GM19397 (cell line): ENCODE measurements around the gene HS3ST3B1.

Experiments
- ATAC-seq: cut with Tn5 transposase; IDR thresholded peaks from one replicate; pipeline ENCODE4 v1.9.1; 2021; ENCODE audit warnings: mild to moderate bottlenecking, moderate library complexity; ENCODE audit not compliant: unreplicated experiment

The HS3ST3B1 gene

DNA sequence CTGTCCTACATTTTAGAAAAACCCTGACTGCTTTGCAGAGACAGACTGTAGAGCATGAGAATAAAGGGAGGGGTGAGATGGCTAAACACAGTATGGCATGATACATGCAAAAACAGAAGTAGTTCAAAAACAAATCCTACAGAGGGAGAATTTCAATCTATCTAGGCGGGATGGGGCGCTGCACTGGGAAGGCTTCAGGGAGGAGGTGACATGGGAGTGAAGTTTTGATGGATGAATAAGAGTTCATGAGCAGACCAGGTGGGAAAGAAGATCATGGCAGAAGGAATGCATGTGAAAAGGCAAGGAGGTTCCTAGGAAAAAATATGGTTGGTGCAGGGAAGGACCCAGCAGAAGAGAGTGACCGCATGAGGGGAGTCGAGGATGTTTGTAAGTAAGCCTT, 19.2 kb downstream of the HS3ST3B1 start:
- ATAC-seq: no peak

DNA sequence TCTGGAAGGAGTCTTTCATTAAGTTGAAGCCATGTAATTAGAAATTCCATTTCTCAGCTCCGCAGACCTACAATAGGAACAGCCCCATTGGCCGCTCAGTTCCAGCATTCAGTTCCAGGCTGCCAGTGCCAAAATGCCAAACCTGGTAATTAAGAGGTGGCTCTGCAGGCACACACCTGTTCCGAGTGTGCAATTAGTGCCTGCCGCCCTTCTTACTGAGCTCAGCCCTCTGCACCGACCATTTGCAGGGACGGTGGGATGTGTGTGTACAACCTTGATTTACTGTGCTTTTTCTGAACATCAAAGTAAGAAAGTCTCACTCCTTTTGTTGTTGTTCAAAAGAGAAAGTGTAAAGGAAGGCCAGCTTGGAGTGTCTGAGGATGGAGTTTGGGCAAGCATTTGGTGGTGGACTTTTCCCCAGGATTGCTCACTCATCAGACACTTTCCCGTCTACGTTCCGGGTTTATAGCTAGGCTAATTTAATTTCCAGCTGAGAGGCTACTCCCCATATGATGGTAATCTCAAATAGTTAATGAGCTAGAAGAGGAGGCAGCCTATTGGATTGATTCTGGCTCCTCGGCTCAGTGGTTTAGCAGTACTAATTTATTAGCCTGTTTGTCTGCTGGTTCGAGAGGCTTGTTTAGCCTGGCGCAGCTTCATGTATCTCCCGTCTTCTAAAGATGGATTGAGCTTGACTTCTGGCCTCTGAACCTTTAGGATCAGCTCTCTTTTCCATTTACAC, 20.0 kb downstream of the HS3ST3B1 start:
- ATAC-seq: no peak

- no peak for ATAC-seq
Measured at GRCh38 chr17:14321476-14321949, 20.6 kb downstream of the HS3ST3B1 start.

DNA sequence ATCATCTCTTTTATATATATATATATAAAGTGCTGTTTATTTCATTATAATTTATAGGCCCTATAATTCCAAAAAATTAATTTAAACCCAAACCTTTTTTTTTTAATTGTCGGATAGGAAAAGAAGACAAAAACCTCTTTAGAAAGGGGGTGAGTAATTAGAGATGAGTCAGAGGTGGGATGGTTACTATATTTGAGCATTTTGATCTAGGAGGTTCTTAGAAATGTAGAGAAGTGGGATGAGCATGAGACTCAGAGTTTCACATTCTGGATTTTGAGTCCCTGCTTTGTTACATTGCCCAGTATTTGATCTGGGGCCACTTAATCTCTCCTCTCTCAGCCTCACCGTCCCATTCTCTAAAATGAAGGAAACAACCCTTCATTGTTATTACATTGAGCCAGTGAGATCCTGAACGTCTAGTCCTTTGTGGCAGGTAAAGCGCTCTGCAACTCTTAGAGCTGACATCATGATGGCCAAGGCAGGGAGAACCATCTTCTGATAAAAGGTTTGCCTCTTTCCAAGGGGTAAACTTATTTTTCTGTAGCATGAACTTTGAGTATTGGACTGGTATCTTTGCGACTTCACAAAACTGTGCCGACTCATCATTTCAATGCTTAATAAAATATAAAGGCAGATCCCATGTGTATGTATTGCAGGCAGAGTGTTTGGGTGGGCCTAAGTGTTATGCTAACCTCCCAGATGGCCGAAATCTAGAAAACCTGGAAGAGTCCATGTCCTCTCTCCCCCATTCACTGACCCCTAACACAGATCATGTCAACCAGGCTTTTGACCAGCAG, 21.3 kb downstream of the HS3ST3B1 start:
- ATAC-seq: no peak

DNA sequence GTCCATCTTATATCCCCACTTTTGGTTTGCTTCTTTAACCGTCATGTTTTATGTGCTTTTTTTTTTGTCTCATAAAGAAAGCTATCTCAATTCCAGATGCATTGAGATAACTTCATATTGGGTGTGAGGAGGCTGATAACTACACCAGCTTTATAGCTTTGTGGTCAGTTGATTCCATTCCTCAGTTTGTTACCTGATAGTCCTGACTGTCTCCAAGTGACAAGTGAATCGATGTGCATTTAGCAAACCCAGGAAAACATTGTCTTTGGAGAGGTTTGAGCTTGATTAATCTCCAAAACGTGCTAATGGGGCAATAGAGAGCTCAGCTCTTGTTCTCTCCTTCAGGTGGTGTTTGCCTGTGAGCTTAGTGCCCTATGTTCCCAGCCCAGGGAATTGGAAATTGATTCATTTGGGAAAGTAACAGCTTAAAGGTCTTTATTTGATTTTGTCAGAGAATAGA, 22.7 kb downstream of the HS3ST3B1 start:
- no peak for ATAC-seq

DNA sequence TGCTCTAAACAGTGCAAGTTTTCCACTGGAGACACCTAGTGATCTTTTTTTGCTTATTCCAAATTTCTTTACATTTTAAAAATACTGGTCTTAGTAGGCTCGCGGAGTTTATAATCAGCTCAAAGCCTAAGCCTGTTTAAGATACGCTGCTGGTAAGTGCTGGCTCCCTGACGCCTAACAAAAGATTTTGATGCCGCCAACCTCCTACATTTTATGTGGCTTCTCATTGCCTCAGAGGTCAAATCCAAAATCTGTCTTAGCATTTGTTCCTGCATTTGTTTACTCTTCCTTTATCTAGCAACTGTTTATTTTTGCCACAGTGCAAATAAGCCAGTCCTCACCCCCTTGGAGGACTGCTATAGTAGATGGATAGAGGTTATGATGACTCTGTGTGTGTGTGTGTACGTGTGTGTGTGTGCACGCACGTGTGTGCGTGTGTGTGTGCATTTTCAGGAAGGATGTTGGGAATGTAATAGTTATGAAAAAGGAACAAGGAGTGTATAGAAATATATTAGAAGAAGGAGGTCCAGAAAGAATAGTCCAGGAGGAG, 24.8 kb downstream of the HS3ST3B1 start:
- no peak for ATAC-seq

- ATAC-seq: no peak
Measured at GRCh38 chr17:14329900-14330491, 29.1 kb downstream of the HS3ST3B1 start.

DNA sequence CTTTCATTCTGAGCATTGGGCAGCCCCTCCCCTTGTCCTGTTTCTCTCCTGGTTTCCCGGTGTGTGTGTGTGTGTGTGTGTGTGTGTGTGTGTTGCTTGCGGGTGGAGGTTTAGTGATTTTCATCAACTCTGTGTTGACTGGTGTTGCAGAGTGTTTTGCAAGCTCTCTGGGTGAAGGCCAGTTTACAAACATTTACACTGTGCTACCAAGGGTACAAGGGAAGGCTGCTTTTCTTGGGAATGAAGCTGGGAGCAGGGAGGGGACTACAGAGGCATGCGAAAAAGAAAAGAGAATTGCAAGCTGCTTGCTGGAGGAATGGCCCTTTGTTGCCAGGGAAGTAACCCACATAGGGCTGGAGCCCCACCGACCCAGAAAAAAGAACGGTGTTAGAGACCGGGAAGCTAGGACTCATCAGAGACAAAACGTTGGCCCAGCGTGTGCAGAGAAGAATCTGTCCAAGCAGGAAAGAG, 29.6 kb downstream of the HS3ST3B1 start:
- no peak for ATAC-seq

DNA sequence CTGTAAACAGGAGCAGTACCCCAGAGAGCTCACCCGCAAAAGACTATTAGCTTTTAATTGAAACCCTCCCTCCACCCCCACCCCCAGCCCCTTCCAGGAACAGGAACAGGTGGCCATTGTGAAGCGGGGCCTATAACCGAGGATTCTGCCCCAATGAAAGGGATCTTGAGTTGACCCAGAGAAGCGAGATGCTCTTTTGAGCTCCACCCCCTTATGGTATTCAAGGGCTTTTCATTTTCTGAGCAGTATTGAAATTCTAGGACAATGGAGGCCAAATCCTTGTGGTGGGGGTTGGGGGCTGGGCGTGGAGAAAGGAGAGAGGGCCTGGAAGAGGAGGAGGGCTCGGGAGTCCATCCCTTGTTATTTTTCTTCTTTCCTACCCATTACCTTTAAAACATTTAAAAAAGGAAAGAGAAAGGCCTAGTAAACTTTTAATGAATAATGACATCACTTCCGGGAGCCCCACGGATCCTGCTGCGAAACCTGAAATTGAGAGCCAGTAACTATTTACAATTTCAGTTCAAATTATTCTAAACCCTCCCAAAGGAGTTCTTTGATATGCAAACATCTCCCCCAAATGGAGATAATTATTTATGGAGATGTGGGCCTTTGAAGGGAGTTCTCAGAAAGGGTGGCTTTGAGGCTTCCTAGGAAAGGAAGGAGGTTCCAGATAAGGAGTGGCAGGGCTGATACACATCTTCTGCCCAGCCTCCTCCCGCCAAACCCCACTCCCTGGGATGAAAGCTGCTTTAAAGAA, 30.5 kb downstream of the HS3ST3B1 start:
- no peak for ATAC-seq

- ATAC-seq: no peak
Measured at GRCh38 chr17:14331982-14332298, 31.1 kb downstream of the HS3ST3B1 start.

GRCh38 chr17:14332331-14332730, 31.4 kb downstream of the HS3ST3B1 start:
- no peak for ATAC-seq

DNA sequence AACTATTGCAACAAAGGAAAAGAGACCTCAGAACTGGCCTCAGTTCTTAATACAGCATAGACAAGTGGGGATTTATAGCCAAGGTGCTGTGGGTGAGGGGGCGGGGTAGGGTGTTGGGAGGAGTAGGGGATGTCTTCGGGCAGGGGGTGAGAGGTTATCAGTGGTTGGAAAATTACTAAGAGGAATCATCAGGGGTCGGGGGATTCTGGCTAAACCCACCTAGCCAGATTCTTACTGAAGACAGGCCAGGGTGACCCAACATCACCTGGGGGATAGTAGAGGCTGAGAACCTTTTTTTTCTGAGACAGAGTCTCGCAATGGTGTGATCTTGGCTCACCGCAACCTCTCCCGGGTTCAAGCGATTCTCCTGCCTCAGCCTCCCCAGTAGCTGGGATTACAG, 32.6 kb downstream of the HS3ST3B1 start:
- ATAC-seq: no peak

DNA sequence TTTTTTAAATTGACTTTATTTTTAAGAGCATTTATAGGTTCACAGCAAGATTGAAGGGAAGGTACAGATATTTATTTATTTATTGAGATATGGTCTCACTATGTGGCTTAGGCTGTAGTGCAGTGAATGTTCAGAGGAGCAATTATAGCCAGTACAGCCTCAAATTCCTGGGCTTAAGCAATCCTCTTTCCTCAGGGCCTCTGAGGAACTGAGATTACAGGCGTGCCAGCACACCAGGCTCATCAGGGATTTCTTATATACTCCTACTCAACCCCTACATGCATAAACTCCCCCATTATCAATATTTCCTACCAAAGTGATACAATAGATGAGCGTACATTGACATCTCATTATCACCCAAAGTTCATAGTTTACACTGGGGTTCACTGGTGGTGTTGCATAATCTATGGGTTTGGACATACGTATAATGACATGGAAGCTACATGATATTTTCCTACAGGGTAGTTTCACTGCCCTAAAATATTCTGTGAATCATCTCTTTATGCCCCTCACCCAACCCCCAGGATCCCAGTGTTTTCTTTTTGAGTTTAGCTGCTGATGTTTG, 33.5 kb downstream of the HS3ST3B1 start:
- ATAC-seq: no peak

- no peak for ATAC-seq
Measured at GRCh38 chr17:14334919-14335318, 34.0 kb downstream of the HS3ST3B1 start.

GRCh38 chr17:14336418-14336817, 35.5 kb downstream of the HS3ST3B1 start:
- no peak for ATAC-seq

DNA sequence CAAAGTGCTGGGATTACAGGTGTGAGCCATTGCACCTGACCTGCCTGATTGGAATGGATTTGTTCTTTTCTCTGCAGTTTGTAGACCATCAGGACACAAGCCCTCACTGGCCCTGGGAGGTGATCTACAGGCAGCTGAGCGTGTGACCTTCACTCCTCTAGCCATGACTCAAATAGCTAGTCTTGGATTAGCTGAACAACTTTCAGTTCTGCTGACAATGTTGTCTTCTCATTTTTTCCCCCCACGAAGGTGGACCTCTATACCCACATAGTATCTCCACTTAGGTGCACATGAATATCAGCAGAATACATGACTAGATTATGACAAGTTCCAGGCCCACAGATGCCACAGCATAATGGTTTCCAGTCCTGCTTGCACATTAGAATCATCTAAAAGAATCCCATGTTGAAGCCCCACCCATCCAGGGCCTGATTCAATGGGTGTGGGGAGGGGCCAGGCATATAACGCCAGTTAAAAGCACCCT, 36.8 kb downstream of the HS3ST3B1 start:
- no peak for ATAC-seq

- ATAC-seq: no peak
Measured at GRCh38 chr17:14340857-14341754, 40.2 kb downstream of the HS3ST3B1 start.

- no peak for ATAC-seq
Measured at GRCh38 chr17:14341866-14342265, 41.0 kb downstream of the HS3ST3B1 start.

GRCh38 chr17:14346801-14347200, 45.9 kb downstream of the HS3ST3B1 start:
- no peak for ATAC-seq
